GM12874 (cell line): ENCODE results near the gene HRH1.

Experiments
- TF ChIP-seq, protein P1 (sequence below): IDR thresholded peaks from 2 replicates; pipeline ENCODE4 v1.5.1; 2011; ENCODE audit warnings: low read depth, mild to moderate bottlenecking, control low read depth, low read length, moderate library complexity; ENCODE audit not compliant: insufficient read depth

HRH1 gene

DNA sequence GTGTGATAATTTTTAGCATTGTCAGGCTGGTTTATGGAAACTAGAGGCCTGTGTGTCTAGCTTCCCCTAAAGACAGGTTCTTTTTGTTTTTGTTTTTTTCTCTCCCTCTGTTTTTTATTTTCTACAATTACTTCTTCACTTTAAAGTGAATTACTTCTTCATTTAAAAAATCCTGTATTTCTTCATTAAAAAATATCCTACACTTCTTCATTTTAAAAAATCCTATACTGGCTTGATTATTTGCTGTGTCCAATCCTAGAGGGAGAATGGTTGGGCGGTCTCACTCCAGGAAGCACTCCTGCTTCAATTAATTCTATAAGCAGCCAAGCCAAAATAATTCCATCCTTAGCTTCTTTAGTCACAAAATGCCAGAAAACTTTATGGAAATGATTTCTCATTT lies 129.7 kb downstream of the HRH1 start:
- TF ChIP-seq, protein P1, sequence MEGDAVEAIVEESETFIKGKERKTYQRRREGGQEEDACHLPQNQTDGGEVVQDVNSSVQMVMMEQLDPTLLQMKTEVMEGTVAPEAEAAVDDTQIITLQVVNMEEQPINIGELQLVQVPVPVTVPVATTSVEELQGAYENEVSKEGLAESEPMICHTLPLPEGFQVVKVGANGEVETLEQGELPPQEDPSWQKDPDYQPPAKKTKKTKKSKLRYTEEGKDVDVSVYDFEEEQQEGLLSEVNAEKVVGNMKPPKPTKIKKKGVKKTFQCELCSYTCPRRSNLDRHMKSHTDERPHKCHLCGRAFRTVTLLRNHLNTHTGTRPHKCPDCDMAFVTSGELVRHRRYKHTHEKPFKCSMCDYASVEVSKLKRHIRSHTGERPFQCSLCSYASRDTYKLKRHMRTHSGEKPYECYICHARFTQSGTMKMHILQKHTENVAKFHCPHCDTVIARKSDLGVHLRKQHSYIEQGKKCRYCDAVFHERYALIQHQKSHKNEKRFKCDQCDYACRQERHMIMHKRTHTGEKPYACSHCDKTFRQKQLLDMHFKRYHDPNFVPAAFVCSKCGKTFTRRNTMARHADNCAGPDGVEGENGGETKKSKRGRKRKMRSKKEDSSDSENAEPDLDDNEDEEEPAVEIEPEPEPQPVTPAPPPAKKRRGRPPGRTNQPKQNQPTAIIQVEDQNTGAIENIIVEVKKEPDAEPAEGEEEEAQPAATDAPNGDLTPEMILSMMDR = no peak

DNA sequence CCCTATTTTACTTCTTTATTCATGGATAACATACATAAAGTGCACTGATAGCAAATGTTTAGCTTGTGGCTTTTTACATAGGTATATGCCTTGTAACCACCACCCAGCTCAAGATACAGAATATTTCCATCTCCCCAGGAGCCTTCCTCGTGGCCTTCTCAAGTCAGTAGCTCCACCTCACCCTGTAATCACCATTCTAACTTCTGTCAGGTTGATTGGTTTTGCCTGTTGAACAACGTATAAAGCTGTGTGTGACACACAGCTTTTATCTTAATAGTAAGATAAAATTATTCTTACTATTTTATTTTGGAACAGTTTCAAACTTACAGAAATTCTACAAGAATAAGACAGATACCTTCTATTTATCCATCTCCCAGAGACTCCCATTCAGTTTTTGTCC lies 131.2 kb downstream of the HRH1 start:
- TF ChIP-seq, protein P1 = no peak

DNA sequence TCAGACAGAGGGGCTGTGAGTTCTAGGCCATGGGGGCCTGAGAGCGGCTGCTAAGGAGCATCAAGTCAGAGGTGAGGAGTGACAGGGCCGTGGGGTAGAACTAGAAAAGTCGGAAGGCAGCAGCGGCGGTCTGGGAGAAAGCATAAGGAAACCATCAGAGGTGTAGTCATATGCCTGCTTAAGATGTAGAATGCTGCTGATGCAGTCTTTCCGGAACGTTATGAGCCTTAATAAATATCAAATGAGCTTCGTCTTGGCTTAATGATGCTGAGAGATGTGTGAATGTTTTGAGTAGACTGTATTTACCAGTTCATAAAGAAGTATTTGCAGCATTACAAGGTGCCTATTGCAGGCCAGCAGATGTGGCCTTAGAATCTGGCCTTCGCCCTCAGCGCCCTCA lies 133.1 kb downstream of the HRH1 start:
- TF ChIP-seq, protein P1 = no peak

DNA sequence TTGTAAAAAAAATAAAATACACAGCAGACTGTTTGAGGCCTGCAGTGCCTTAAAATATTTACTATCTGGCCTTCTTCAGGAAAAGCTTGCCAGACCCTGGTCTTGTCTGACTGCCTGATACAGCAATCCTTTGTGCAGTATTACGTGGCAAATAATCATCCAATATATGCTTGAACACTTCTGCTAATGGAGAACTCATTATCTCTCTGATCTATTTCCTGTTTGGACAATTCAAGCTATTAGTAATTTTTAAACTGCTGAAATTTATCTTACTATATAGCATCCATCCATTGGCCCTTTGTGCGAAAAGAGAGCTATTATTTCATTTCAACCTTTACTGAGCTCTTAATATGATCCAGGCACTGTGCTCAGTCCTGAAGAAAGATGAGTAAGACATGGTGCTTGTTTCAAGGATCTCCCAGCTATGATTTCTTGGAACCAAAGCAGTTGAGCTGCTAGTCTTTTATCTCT lies 133.8 kb downstream of the HRH1 start:
- TF ChIP-seq, protein P1 = no peak

DNA sequence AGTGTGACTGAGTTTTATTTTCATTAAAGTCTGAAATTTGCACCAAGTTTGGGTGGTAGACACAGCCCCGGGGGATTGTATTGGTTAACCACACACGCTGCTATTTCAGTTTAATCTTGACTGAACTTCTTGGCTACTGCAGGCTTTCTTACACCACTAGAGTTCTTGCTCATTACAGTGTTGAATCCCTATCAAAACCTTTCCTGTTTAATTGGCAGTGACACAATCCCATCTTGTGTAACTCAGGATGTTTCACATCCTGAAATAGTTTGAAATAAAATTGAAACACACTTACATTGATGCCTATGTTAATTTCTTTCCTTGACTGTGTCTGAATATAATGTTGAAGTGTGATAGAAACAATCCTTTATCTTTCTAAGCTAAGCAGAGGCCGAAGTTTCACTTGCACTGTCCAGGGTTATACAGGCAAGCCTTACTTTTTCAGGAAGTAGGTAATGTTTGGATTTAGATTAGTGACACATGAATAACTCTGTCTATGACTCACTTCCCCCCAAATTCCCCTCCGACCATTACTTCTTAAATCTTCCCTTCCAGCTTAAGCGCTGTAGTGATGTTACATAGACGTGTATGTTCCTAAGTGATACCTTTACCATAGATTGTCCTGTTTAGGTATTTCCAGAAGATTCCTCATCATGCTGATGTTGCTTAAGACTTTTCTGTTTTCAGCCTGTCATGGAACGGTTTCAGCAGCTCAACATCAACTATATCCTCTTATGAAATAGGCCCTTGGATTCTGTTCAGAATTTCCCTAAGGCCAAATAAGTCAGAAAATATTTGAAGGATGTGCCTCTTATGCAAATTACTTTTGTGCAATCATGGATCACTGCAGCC lies 134.7 kb downstream of the HRH1 start:
- TF ChIP-seq, protein P1 = no peak

DNA sequence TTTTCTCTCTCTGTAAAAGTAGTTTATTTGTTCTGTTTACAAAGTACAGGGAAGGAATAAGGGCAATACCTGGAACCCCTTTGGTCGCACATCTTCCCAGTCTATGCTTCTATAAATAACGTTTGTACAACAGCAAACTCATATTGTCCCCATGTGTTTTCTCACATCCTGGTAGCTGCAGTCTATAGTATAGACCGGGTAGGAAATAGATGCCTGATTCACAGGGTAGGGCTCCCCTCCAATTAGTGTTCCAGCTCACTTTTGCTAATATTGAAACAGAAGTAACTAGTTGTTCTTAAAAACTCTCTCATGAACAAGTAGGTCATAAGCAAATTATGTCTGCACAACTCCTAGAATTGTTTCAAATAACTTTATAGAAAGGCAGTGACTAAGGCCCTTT lies 135.6 kb downstream of the HRH1 start:
- TF ChIP-seq, protein P1 = no peak

DNA sequence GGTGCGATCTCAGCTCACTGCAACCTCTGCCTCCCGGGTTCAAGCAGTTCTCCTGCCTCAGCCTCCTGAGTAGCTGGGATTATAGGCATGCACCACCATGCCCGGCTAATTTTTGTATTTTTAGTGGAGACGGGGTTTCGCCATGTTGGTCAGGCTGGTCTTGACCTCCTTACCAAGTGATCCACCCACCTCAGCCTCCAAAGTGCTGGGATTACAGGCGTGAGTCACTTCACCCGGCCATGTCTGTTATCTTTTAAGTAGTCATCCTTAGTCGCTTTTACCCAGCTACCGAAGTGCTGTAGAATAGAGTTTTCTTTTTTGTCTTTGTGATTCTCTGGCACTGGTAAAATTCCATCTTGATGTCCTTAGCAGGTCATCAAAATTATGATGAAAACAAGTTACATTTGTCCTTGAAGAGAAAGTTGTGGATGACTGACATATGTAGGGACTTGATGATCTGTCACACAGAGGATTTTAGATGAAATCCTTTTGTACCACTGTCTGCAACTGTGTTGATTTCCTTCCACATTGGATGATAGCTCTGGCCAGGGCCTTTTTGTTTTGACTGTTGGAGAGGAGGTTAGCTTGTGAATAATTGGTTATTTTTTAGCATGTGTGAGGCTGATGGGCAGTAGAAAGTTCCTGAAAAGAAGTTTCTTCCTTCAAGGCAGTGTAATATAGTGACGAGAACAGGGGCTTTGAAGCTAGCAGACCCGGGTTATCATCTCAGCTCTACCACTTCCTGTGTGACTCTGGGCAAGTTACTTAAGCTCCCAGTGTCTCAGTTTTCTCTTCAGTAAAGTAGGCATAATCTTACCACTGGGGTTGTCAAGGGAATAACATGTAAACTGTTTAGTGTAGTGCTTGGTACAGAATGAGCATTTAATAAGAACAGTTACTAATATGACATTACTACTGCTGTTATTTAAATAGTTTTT lies 136.7 kb downstream of the HRH1 start:
- TF ChIP-seq, protein P1 = no peak
